ENCODE results near the gene NUP107.
"Not testable (repeated sequence)": the region's sequence is repeated elsewhere in the genome, so short reads cannot be mapped to it uniquely, and the experiment has no call there.

DNA sequence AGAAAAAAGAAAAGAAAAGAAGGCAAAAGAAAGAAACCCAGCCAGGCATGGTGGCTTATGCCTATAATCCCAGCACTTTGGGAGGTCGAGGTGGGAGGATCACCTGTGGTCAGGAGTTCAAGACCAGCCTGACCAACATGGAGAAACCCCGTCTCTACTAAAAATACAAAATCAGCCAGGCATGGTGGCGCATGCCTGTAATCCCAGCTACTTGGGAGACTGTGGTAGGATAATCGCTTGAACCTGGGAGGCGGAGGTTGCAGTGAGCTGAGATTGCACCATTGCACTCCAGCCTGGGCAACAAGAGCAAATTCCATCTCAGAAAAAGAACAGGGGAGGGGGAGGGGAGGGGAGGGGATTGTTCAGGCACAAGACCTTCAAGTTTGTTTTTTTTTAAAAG lies 9.9 kb upstream of the NUP107 start:
- TF ChIP-seq CTCF (conservative IDR thresholded peaks at IDR 0.05; ENCODE audit: low read length); EZH2phosphoT487 (IDR thresholded peaks at IDR 0.05; ENCODE audit: borderline replicate concordance, low read depth, low read length): not testable (repeated sequence)

All from OCI-LY7 (cell line).